ENCODE results near the gene KNSTRN.
A peak's percentile ranks its signal among the peaks of the same experiment; 100 is the strongest.

The KNSTRN gene

GRCh38 chr15:40436892-40437751, 54.6 kb downstream of the KNSTRN start:
- in situ Hi-C loops (cut with HindIII; ENCODE audit: low sequenced_read_pairs), result no loop called here
- H3K4me3 ChIP-seq (ENCODE audit: low read depth, low read length), result peak overlapping the region; percentile 40
- TF ChIP-seq CTCF (IDR thresholded peaks at IDR 0.05; ENCODE audit: low read depth, low read length, missing control alignments), result no peak
- no peak for DNase-seq (ENCODE audit: low read depth)

- no peak for DNase-seq (ENCODE audit: low read depth)
- no peak overlapping the region for H3K4me3 ChIP-seq (ENCODE audit: low read depth, low read length)
- TF ChIP-seq CTCF (IDR thresholded peaks at IDR 0.05; ENCODE audit: low read depth, low read length, missing control alignments), result no peak
- in situ Hi-C loops (cut with HindIII; ENCODE audit: low sequenced_read_pairs), result no loop called here
These were observed 55.5 kb downstream of the KNSTRN start for GRCh38 chr15:40437752-40438687.

- no peak overlapping the region for H3K4me3 ChIP-seq (ENCODE audit: low read depth, low read length)
- TF ChIP-seq CTCF (IDR thresholded peaks at IDR 0.05; ENCODE audit: low read depth, low read length, missing control alignments), result no peak
- DNase-seq (ENCODE audit: low read depth), result no peak
- in situ Hi-C loops (cut with HindIII; ENCODE audit: low sequenced_read_pairs), result no loop called here
These were observed 56.2 kb downstream of the KNSTRN start for GRCh38 chr15:40438712-40439111.

GRCh38 chr15:40439461-40439959, 57.0 kb downstream of the KNSTRN start:
- H3K4me3 ChIP-seq (ENCODE audit: low read depth, low read length), result peak overlapping the region; percentile 62
- in situ Hi-C loops (cut with HindIII; ENCODE audit: low sequenced_read_pairs), result no loop called here
- no peak for DNase-seq (ENCODE audit: low read depth)

GRCh38 chr15:40439960-40440742, 57.6 kb downstream of the KNSTRN start:
- H3K4me3 ChIP-seq (ENCODE audit: low read depth, low read length), result peak overlapping the region; percentile 62
- no peak for DNase-seq (ENCODE audit: low read depth)
- in situ Hi-C loops (cut with HindIII; ENCODE audit: low sequenced_read_pairs), result no loop called here
- no peak for TF ChIP-seq CTCF (IDR thresholded peaks at IDR 0.05; ENCODE audit: low read depth, low read length, missing control alignments)

More at GRCh38 chr15:40439461-40439959, 57.0 kb downstream of the KNSTRN start:
- no peak for TF ChIP-seq CTCF (IDR thresholded peaks at IDR 0.05; ENCODE audit: low read depth, low read length, missing control alignments)
